B cell (primary cell): Measurements from ENCODE around the gene PKNOX2. TPM values are rescaled to one million over a fixed set of nuclear protein-coding genes. Genes with fewer than 3 reads are reported as not detected.

Source experiments
- ATAC-seq: fragments of 200-7000 bp; cut with Tn5 transposase; one replicate; pipeline ENCODE4 v1.10.0; 2021; ENCODE audit warnings: low read depth, mild to moderate bottlenecking, moderate number of reproducible peaks, moderate library complexity
- CTCF ChIA-PET: fragments of 350-600 bp; sonication (Branson Sonifier 250); formaldehyde crosslinking; loops from one replicate; lab custom pipeline; 2021; ENCODE audit warnings: antibody characterized with exemption, inconsistent platforms; lab: Charles Lee
- POLR2A ChIA-PET: fragments of 350-600 bp; sonication (Branson Sonifier 250); formaldehyde crosslinking; loops from one replicate; lab custom pipeline; 2021; ENCODE audit warnings: antibody characterized with exemption; lab: Charles Lee
- DNase-seq: peaks from one replicate; pipeline ENCODE4 v3.0.0; 2013
- H2AFZ ChIP-seq: 2 replicates; pipeline ENCODE4 v1.6.1; 2012; ENCODE audit warnings: mild to moderate bottlenecking, low read depth, low read length; ENCODE audit not compliant: insufficient read depth, poor library complexity, severe bottlenecking
- H3K27ac ChIP-seq, 2 donors: 1 replicate in 1 of 2; 2 replicates in 1 of 2; pipeline ENCODE4 v1.5.1; 2012 to 2013; ENCODE audit warnings: low read length in 2 of 2, mild to moderate bottlenecking in 2 of 2, moderate library complexity in 1 of 2
- H3K27me3 ChIP-seq, 4 experiments: fragments of 200-600 bp in 1 of 4; sonication (generic) in 1 of 4; replicated peaks in 1 of 4; 1 replicate in 2 of 4; 2 replicates in 2 of 4; pipeline versions ENCODE4 v1.6.1 to v1.7.0; 2013 to 2016; ENCODE audit warnings: low read length in 3 of 4, mild to moderate bottlenecking in 2 of 4, mixed read lengths in 1 of 4, moderate library complexity in 1 of 4; ENCODE audit not compliant: insufficient read depth in 4 of 4, control insufficient read depth in 3 of 4; ENCODE audit errors: control extremely low read depth in 1 of 4
- H3K36me3 ChIP-seq, 2 experiments: replicated peaks in 1 of 2; 1 replicate in 1 of 2; 2 replicates in 1 of 2; pipeline versions ENCODE4 v1.6.1 to v1.7.1; 2013; ENCODE audit warnings: low read length in 1 of 2; ENCODE audit not compliant: insufficient read depth in 2 of 2, control insufficient read depth in 1 of 2; ENCODE audit errors: control extremely low read depth in 1 of 2, extremely low read depth in 1 of 2
- H3K4me1 ChIP-seq, 2 donors: fragments of 200-600 bp in 1 of 2; sonication (generic) in 1 of 2; 1 replicate in 1 of 2; 2 replicates in 1 of 2; pipeline versions ENCODE4 v1.5.1 to v1.6.1; 2013 to 2017; ENCODE audit warnings: low read length in 2 of 2; ENCODE audit not compliant: control insufficient read depth in 2 of 2, insufficient read depth in 2 of 2
- H3K4me2 ChIP-seq: replicated peaks from 2 replicates; pipeline ENCODE3; 2012; ENCODE audit warnings: mild to moderate bottlenecking, low read depth, low read length; ENCODE audit not compliant: poor library complexity, severe bottlenecking
- H3K4me3 ChIP-seq, 5 experiments: fragments of 200-600 bp in 1 of 5; sonication (generic) in 1 of 5; 1 replicate in 3 of 5; 2 replicates in 2 of 5; pipeline versions ENCODE4 v1.5.1 to v1.7.0; 2011 to 2016; ENCODE audit warnings: low read length in 4 of 5, mild to moderate bottlenecking in 4 of 5, low read depth in 2 of 5, control low read depth in 1 of 5, moderate library complexity in 1 of 5; ENCODE audit not compliant: insufficient read depth in 1 of 5; ENCODE audit errors: control extremely low read depth in 1 of 5, extremely low read depth in 1 of 5
- H3K79me2 ChIP-seq: fragments of 200-600 bp; sonication (generic); one replicate; pipeline ENCODE4 v1.6.0; 2016; ENCODE audit warnings: low read length; ENCODE audit not compliant: control insufficient read depth, insufficient read depth
- H3K9ac ChIP-seq: fragments of 200-600 bp; sonication (generic); 2 replicates; pipeline ENCODE4 v1.6.1; 2017; ENCODE audit warnings: mild to moderate bottlenecking, low read length, moderate library complexity
- H3K9me3 ChIP-seq, 3 donors: one replicate each; pipeline versions ENCODE4 v1.6.1 to v1.7.1; 2013; ENCODE audit warnings: low read length in 2 of 3; ENCODE audit not compliant: control insufficient read depth in 2 of 3, insufficient read depth in 1 of 3; ENCODE audit errors: control extremely low read depth in 1 of 3
- H4K20me1 ChIP-seq: 2 replicates; pipeline ENCODE4 v1.6.0; 2012; ENCODE audit warnings: mild to moderate bottlenecking, low read length; ENCODE audit not compliant: insufficient read depth, control insufficient read depth, poor library complexity, severe bottlenecking
- H3K27ac Mint-ChIP-seq: one replicate; pipeline ENCODE4 v1.8.0; 2021; ENCODE audit warnings: mixed read lengths
- H3K27me3 Mint-ChIP-seq: one replicate; pipeline ENCODE4 v1.8.0; 2021; ENCODE audit warnings: mixed read lengths
- H3K4me1 Mint-ChIP-seq: one replicate; pipeline ENCODE4 v1.8.0; 2021; ENCODE audit warnings: mixed read lengths
- H3K4me3 Mint-ChIP-seq: one replicate; pipeline ENCODE4 v1.8.0; 2021; ENCODE audit warnings: mixed read lengths
- H3K9me3 Mint-ChIP-seq: one replicate; pipeline ENCODE4 v1.8.0; 2022; ENCODE audit warnings: mixed read lengths; ENCODE audit not compliant: insufficient read depth
- EZH2 ChIP-seq: IDR thresholded peaks from 2 replicates; pipeline ENCODE4 v1.6.1; 2012; ENCODE audit warnings: borderline replicate concordance, low read depth, mild to moderate bottlenecking, moderate library complexity, low read length; ENCODE audit not compliant: insufficient read depth, poor library complexity, severe bottlenecking
- WGBS: methylation state at CpG from one replicate; pipeline ENCODE4 v1.1.5; 2013; ENCODE audit warnings: missing lambda C conversion rate; ENCODE audit not compliant: insufficient coverage; 5-methylcytosine and 5-hydroxymethylcytosine counted together
- intact Hi-C: fragments of 100-400 bp; cut with micrococcal nuclease; formaldehyde crosslinking; loops from one replicate; pipeline ENCODE4 v1.10.0; 2022
- polyA plus RNA-seq: library from polyadenylated mRNA; depleted of rRNA; stranded (reverse); fragments of >200 nt; gene quantifications from 2 replicates; pipeline ENCODE4 v1.2.3, GENCODE V29; 2012
- total RNA-seq, 2 donors: library from RNA; stranded (reverse); fragments of 120-200 nt in 1 of 2; gene quantifications; 1 replicate in 1 of 2; 2 replicates in 1 of 2; pipeline versions ENCODE4 v1.2.3 to v1.2.4, GENCODE V29; 2013 to 2022
- TF ChIP-seq, protein P1 (sequence below): fragments of 200-600 bp; IDR thresholded peaks from one replicate; pipeline ENCODE4 v1.8.0; 2022; ENCODE audit warnings: antibody characterized with exemption, mild to moderate bottlenecking

Gene PKNOX2
- total and polyA plus RNA-seq, 2 donors (not counting 1 experiment from before 2014, with no cell fraction given), result not detected

DNA sequence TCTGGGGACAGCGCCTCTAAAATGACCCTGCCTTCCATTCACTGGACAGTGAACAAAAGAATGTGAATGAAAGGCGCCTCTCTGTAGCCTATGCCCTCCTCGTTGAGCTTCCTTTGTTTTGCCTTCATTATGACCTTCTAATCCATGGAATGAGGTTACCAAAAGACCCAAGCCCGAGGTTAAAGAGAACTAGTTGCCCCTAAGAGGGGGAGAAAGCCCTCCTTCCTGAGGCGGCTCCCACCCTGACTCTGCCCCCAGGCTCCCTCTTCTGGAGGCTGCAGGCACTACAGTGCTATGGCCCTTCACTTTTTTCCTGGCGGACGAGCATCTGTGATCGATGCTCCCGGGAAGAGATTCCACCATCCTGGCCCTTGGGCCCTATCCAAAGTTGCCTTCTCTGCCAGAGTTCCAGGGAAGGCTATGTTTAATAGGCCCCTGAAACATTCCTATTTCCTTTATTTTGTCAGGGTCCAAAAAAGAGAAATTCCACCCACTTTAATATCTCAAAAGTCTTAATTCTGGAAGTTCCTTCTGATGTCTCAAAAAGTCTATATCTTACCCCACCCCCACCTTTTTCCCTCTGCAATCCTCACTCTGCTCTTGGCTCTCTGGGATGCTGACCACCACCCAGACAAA is 184.2 kb downstream of the PKNOX2 start:
- ATAC-seq (peak; percentile 57), DNase-seq (peak; percentile 34)
- Histone ChIP-seq H3K4me1 (peaks cover 0 to 4% of the 10 kb centered on the region in 2 donors), H3K4me3 (no peak overlapping the region), H2AFZ (peak overlapping the region; percentile 18), H3K4me2 (no peak overlapping the region), H3K9ac (no peak overlapping the region), H3K79me2 (no peaks in the 10 kb centered on the region), H3K27ac (no peak overlapping the region), H3K36me3 (no peaks in the 10 kb centered on the region), H3K9me3 (no peaks in the 10 kb centered on the region), H4K20me1 (no peaks in the 10 kb centered on the region), H3K27me3 (peaks cover 0 to 7% (median 0%) of the 10 kb centered on the region in 4 experiments)
- Mint-ChIP-seq H3K4me1 (no peaks in the 10 kb centered on the region), H3K9me3 (no peaks in the 10 kb centered on the region), H3K27me3 (peaks cover 29% of the 10 kb centered on the region), H3K27ac (no peak overlapping the region), H3K4me3 (no peak overlapping the region)
- intact Hi-C loops, result loop anchor here (1.0 to 5.0 kb wide), 2 partner anchors 206 to 386 kb away; no protein-coding TSS in a partner anchor
- TF ChIP-seq, protein P1, sequence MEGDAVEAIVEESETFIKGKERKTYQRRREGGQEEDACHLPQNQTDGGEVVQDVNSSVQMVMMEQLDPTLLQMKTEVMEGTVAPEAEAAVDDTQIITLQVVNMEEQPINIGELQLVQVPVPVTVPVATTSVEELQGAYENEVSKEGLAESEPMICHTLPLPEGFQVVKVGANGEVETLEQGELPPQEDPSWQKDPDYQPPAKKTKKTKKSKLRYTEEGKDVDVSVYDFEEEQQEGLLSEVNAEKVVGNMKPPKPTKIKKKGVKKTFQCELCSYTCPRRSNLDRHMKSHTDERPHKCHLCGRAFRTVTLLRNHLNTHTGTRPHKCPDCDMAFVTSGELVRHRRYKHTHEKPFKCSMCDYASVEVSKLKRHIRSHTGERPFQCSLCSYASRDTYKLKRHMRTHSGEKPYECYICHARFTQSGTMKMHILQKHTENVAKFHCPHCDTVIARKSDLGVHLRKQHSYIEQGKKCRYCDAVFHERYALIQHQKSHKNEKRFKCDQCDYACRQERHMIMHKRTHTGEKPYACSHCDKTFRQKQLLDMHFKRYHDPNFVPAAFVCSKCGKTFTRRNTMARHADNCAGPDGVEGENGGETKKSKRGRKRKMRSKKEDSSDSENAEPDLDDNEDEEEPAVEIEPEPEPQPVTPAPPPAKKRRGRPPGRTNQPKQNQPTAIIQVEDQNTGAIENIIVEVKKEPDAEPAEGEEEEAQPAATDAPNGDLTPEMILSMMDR, result peak; percentile 84
- no peak for TF ChIP-seq EZH2
- ChIA-PET CTCF (no interaction called here), POLR2A (no interaction called here)
- 33% methylated on average over 4 of the region's 9 CpGs for WGBS

DNA sequence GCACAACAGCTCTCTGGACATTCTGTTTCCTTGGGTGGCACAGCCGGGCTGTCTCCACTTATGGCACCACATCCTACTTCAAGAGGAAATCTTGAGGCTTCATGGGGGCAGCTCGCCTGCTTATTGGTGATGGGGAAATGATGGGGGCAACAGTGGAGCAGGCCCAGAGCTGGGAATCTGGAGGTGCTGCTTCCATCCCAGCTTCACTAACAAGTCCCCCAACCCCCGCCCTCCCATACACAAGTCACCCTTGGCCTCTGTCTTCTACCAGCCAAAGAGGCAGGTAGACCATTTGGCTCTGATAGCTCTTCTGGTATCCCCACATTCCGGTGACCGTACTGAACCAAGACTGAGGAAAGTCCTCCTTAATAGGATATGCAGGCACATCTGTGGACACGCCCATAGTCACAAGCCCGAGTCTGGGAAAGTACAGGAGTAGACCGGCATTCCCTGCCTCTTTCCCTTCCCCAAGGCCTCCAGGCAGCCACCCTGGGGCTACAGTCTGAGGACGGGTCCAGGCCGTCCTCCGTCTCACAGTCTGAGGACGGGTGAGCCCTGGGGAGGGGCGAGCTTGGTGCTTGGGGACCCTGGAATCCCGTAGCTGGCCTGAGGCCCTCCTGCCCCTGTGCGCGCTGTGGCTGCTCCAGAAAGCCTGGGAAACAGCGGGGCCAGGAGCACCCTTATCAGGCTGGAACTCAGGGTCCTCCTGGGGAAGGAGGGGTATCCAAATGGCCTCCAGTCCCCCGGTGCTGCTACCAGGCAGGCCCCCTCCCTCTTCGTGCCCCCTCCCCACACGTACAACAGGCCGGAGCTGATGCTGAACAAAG is 185.9 kb downstream of the PKNOX2 start:
- intact Hi-C loops, result no loop called here
- TF ChIP-seq, protein P1, result no peak
- TF ChIP-seq EZH2, result no peak
- no peaks in the 10 kb centered on the region for H3K79me2 ChIP-seq
- H3K4me3 ChIP-seq, result no peak overlapping the region
- CTCF ChIA-PET, result interaction anchor here (1.1 kb wide), 1 partner anchor 9 kb away, joined by 5 read pairs; no protein-coding TSS in a partner anchor
- no peak overlapping the region for H3K4me2 ChIP-seq
- DNase-seq (no peak), ATAC-seq (no peak)
- H4K20me1 ChIP-seq, result no peaks in the 10 kb centered on the region
- H3K4me1 ChIP-seq, result peaks cover 0 to 4% of the 10 kb centered on the region in 2 donors
- Mint-ChIP-seq H3K4me1 (no peaks in the 10 kb centered on the region), H3K9me3 (no peaks in the 10 kb centered on the region), H3K4me3 (no peak overlapping the region), H3K27me3 (peaks cover 21% of the 10 kb centered on the region), H3K27ac (no peak overlapping the region)
- no peak overlapping the region for H2AFZ ChIP-seq
- POLR2A ChIA-PET, result no interaction called here
- no peaks in the 10 kb centered on the region for H3K9me3 ChIP-seq
- WGBS, result 92% methylated on average over 15 of the region's 21 CpGs
- H3K27ac ChIP-seq, result no peak overlapping the region
- H3K36me3 ChIP-seq, result no peaks in the 10 kb centered on the region
- peaks cover 0 to 4% (median 0%) of the 10 kb centered on the region in 4 experiments for H3K27me3 ChIP-seq
- no peak overlapping the region for H3K9ac ChIP-seq
